Mucosa of stomach (tissue), 1 donor: ENCODE results near the gene MPP3.
"Not testable (repeated sequence)": the region's sequence is repeated elsewhere in the genome, so short reads cannot be mapped to it uniquely, and the experiment has no call there.

ENCODE experiments used
- H3K27me3 ChIP-seq: one replicate; pipeline ENCODE4 v1.7.0; 2013; ENCODE audit warnings: mild to moderate bottlenecking, low read length; ENCODE audit not compliant: control insufficient read depth, insufficient read depth
- H3K36me3 ChIP-seq: one replicate; pipeline ENCODE4 v1.7.0; 2013; ENCODE audit warnings: low read length; ENCODE audit not compliant: control insufficient read depth, insufficient read depth
- H3K4me1 ChIP-seq: one replicate; pipeline ENCODE4 v1.7.0; 2013; ENCODE audit warnings: mild to moderate bottlenecking, low read length; ENCODE audit not compliant: control insufficient read depth, insufficient read depth
- H3K4me3 ChIP-seq: one replicate; pipeline ENCODE4 v1.7.0; 2013; ENCODE audit warnings: low read length
- H3K9ac ChIP-seq: one replicate; pipeline ENCODE4 v1.7.0; 2013; ENCODE audit warnings: mild to moderate bottlenecking, low read length, moderate library complexity
- H3K9me3 ChIP-seq: one replicate; pipeline ENCODE4 v1.7.0; 2013; ENCODE audit warnings: mild to moderate bottlenecking, low read length, moderate library complexity; ENCODE audit not compliant: control insufficient read depth
- donor health status: Pancreatic carcinoma.

Gene MPP3

DNA sequence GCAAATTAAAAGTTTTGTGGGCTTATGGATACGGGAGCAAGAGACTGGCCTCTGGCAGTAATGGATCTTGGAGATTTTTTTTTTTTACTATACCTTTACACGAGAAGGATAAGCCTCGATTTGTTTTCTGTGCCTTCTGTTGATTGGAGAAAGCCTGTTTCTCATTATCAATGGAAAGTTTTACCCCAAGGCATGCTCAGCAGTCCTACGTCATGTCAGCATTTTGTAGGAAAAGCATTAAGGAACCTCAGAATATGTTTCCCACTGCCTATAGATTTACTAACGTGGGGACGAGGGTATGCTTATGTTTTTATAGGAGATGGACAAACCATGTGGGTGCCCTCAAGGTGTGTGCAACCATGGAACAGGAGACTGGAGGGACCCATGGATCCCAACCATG lies 40.9 kb upstream of the MPP3 start:
- Histone ChIP-seq H3K4me3 (no peak overlapping the region), H3K9me3 (no peaks in the 10 kb centered on the region), H3K27me3 (no peaks in the 10 kb centered on the region), H3K9ac (no peak overlapping the region), H3K36me3 (no peaks in the 10 kb centered on the region), H3K4me1 (peaks cover 57% of the 10 kb centered on the region)

DNA sequence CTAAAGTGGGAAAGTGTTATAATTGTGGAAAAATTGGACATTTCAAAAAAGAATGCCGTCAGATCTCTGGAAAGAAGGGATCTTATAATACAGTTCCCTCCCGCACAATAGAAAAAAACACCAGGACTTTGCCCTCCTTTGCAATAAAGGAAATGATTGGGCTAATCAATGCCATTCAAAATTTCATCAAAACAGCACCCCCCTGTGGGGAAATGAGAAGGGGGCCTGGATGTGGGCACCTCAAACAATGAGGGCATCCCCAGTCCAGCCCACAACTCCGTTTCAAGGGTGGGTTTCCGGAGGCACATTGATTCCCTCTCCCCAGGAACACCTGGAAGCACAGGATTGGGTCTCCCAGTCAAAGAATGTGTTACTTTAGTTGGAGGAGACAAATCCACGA lies 40.1 kb upstream of the MPP3 start:
- Histone ChIP-seq H3K4me3 (no peak overlapping the region), H3K27me3 (no peaks in the 10 kb centered on the region), H3K36me3 (no peaks in the 10 kb centered on the region), H3K9me3 (no peaks in the 10 kb centered on the region), H3K4me1 (peaks cover 55% of the 10 kb centered on the region), H3K9ac (no peak overlapping the region)

DNA sequence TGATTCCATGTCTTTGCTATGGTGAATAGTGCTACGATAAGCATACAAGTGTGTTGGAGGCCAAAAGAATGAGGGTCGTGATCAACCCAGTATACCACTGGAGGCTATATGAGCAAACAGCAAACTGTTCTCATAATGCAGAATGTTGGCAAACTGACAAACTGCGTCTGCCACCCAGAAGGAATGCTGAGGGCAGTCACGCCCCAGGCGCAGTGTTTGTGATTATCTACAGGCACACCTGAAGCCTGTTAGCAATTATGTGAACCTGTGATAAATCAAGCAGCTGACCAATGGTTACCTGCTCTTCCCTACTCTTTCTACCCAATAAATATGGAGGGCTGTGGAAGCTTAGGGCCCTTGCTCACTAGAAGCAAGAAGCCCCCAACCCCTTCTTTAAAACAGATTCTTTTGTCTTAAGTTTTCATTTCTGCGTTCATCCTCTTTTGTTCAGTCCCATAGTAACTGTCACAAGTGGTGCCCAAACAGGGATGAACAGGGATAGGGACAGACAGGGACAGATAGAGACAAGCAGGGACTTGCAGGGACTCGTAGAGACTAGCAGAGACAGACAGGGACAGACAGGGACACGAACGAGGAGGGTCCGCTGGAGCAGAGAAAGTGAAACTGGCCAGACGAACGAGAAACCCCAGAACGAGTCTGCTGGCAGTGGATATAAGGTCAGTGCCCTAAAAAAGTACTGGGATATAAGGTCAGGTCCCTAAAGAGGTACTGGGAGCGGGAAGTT lies 39.2 kb upstream of the MPP3 start:
- H3K4me1 ChIP-seq, result peaks cover 48% of the 10 kb centered on the region
- H3K27me3 ChIP-seq, result no peaks in the 10 kb centered on the region
- H3K36me3 ChIP-seq, result no peaks in the 10 kb centered on the region
- H3K9me3 ChIP-seq, result no peaks in the 10 kb centered on the region
- H3K4me3 ChIP-seq, result peak overlapping the region; percentile 11
- H3K9ac ChIP-seq, result peak overlapping the region; percentile 42

GRCh38 chr17:43869031-43869430 lies 36.1 kb upstream of the MPP3 start:
- peaks cover 30% of the 10 kb centered on the region for H3K4me1 ChIP-seq
- H3K36me3 ChIP-seq, H3K27me3 ChIP-seq, H3K9ac ChIP-seq, H3K9me3 ChIP-seq, H3K4me3 ChIP-seq: not testable (repeated sequence)

DNA sequence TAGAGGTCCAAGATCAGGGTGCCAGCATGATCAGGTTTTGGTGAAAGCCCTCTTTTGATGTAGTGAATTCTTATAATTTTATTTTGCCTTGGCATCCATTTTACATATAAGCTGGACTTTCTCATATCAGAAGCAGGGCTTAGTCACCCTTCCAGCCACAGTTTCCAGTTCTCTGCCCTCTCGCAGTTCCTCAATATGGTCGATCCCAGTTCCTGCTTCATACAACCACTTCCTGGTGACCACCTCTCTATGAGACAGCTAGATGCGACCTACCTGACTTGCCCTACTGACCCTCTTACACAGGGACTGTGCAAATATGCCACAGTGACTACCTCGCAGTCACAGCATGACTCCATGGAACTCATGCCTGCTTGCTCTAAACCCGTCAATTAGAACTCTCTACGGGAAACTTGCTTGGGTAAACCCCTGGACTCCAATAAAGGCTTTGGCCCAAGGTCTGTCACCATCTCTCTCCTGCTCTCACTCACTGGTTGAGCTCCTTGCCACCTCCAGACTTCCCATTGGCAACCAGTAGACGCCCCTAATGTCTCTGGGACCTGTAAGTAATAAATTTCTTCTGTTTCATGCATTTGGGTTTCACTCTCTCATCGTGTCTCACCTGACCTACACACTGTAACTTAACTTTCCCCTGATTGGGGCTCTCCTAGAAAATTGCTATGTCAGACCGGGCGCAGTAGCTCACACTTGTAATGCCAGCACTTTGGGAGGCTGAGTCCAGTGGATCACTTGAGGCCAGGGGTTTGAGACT lies 35.5 kb upstream of the MPP3 start:
- Histone ChIP-seq H3K4me1 (peaks cover 24% of the 10 kb centered on the region), H3K4me3 (no peak overlapping the region), H3K36me3 (no peaks in the 10 kb centered on the region), H3K9me3 (no peaks in the 10 kb centered on the region), H3K27me3 (no peaks in the 10 kb centered on the region), H3K9ac (no peak overlapping the region)

- no peaks in the 10 kb centered on the region for H3K27me3 ChIP-seq
- no peaks in the 10 kb centered on the region for H3K9me3 ChIP-seq
- H3K4me3 ChIP-seq, result no peak overlapping the region
- no peaks in the 10 kb centered on the region for H3K36me3 ChIP-seq
- H3K9ac ChIP-seq, result no peak overlapping the region
- peaks cover 4% of the 10 kb centered on the region for H3K4me1 ChIP-seq
These were observed 31.4 kb upstream of the MPP3 start for GRCh38 chr17:43864161-43864984.

DNA sequence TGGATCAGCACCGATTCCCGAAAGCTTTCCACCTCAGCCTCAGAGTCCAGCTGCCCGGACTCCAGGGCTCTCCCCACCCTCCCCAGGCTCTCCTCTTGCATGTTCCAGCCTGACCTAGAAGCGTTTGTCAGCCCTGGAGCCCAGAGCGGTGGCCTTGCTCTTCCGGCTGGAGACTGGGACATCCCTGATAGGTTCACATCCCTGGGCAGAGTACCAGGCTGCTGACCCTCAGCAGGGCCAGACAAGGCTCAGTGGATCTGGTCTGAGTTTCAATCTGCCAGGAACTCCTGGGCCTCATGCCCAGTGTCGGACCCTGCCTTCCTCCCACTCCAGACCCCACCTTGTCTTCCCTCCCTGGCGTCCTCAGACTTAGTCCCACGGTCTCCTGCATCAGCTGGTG lies 29.0 kb upstream of the MPP3 start:
- Histone ChIP-seq H3K36me3 (no peaks in the 10 kb centered on the region), H3K4me3 (no peak overlapping the region), H3K9ac (no peak overlapping the region), H3K4me1 (no peaks in the 10 kb centered on the region), H3K27me3 (peaks cover 6% of the 10 kb centered on the region), H3K9me3 (no peaks in the 10 kb centered on the region)

DNA sequence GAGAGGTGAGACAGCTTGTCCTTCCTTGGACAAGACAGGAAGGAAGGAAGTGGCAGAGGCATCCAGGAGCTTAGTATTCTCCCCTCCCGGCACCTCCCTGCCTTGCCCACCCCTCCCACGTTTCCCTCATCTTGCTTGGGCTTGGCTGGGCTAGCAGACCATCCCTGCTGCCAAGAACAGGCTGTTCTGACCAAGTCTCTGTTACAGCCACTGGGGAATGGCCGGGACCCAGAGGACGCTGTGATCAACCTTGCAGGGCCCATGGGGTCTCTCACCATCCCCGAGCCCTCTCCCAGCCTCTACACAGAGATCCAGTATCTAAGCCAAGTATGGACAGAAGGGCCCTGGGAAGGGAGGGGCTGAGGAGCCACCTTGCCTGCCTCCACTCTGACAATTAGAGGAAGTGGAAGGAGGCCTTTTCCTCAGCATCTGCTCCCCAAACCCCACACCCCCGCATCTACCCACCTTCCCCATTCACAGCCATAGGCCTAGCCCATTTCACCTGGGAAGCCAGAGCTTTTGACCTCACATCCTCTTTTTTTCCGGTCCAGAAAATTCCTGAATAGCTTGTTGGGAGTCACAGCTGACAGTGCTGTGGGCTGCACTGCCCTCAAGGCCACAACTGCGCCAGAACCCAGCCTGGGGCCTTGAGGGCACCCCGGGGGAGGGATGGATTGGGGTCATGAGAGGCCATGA lies 28.1 kb upstream of the MPP3 start:
- H3K4me3 ChIP-seq, result no peak overlapping the region
- peaks cover 11% of the 10 kb centered on the region for H3K27me3 ChIP-seq
- H3K9ac ChIP-seq, result no peak overlapping the region
- no peaks in the 10 kb centered on the region for H3K4me1 ChIP-seq
- no peaks in the 10 kb centered on the region for H3K36me3 ChIP-seq
- no peaks in the 10 kb centered on the region for H3K9me3 ChIP-seq

- no peak overlapping the region for H3K4me3 ChIP-seq
- H3K36me3 ChIP-seq, result no peaks in the 10 kb centered on the region
- H3K4me1 ChIP-seq, result no peaks in the 10 kb centered on the region
- H3K9me3 ChIP-seq, result no peaks in the 10 kb centered on the region
- no peak overlapping the region for H3K9ac ChIP-seq
- peaks cover 13% of the 10 kb centered on the region for H3K27me3 ChIP-seq
These were observed 27.3 kb upstream of the MPP3 start for GRCh38 chr17:43860077-43860725.

- Histone ChIP-seq H3K36me3 (no peaks in the 10 kb centered on the region), H3K4me1 (no peaks in the 10 kb centered on the region), H3K4me3 (no peak overlapping the region), H3K9me3 (no peaks in the 10 kb centered on the region), H3K27me3 (peaks cover 33% of the 10 kb centered on the region), H3K9ac (no peak overlapping the region)
These were observed 25.1 kb upstream of the MPP3 start for GRCh38 chr17:43857957-43858600.

DNA sequence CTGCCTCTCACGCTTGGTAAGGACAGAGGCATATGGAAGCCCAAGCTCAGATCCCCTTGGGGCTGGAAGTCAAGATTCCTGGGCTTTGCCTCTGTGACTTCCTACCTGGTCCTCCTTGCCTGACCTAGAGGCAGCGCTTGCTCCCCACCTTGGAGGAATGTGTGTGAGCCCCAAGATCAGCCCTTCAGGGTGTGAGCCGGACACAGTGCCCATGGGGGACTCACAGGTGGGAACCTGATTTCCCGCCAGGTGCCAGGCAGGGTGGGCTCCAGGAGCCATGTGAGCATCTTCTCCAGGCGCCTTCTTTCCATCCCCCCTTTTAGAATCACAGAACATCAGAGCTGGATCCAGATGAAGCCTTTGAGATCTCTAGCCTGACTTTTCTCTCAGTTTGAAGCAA lies 24.2 kb upstream of the MPP3 start:
- no peaks in the 10 kb centered on the region for H3K4me1 ChIP-seq
- H3K36me3 ChIP-seq, result no peaks in the 10 kb centered on the region
- H3K9me3 ChIP-seq, result no peaks in the 10 kb centered on the region
- no peak overlapping the region for H3K9ac ChIP-seq
- H3K27me3 ChIP-seq, result peaks cover 41% of the 10 kb centered on the region
- H3K4me3 ChIP-seq, result no peak overlapping the region
